SK-N-MC (cell line): Measurements from ENCODE around the gene RBM22.

Experiments used
- DNase-seq: peaks from one replicate; pipeline ENCODE4 v3.0.0-alpha.2; 2011; ENCODE audit warnings: low read depth, low spot score
- H3K27ac ChIP-seq: fragments of 200-600 bp; sonication (generic); 2 replicates; pipeline ENCODE4 v1.5.1; 2016; ENCODE audit warnings: mixed run types
- H3K36me3 ChIP-seq: fragments of 200-600 bp; sonication (generic); 2 replicates; pipeline ENCODE4 v1.6.1; 2017; ENCODE audit warnings: antibody characterized with exemption, low read length, mixed read lengths; ENCODE audit not compliant: insufficient read depth
- H3K4me3 ChIP-seq: fragments of 200-600 bp; sonication (generic); 2 replicates; pipeline ENCODE4 v1.5.1; 2016
- H3K9ac ChIP-seq: fragments of 200-600 bp; sonication (generic); 2 replicates; pipeline ENCODE4 v1.8.0; 2017; ENCODE audit warnings: mixed run types, mixed read lengths; ENCODE audit not compliant: insufficient read length
- H3K9me3 ChIP-seq: fragments of 200-600 bp; sonication (generic); 2 replicates; pipeline ENCODE4 v1.6.1; 2017; ENCODE audit warnings: low read depth, mild to moderate bottlenecking, antibody characterized with exemption, low read length, moderate library complexity, mixed read lengths
- EZH2 ChIP-seq: fragments of 200-600 bp; sonication (generic); IDR thresholded peaks from one replicate; pipeline ENCODE4 v1.6.1; 2017; ENCODE audit warnings: antibody characterized with exemption
- FOXP2 ChIP-seq: optimal IDR thresholded peaks from 2 replicates; pipeline ENCODE3; 2011; ENCODE audit warnings: mild to moderate bottlenecking, moderate library complexity; ENCODE audit not compliant: insufficient read depth; ENCODE audit errors: extremely low read length, control extremely low read depth
- POLR2AphosphoS5 ChIP-seq: IDR thresholded peaks from 2 replicates; pipeline ENCODE4 v1.6.1; 2012; ENCODE audit warnings: mild to moderate bottlenecking, low read depth, low read length, borderline replicate concordance

The RBM22 gene

DNA sequence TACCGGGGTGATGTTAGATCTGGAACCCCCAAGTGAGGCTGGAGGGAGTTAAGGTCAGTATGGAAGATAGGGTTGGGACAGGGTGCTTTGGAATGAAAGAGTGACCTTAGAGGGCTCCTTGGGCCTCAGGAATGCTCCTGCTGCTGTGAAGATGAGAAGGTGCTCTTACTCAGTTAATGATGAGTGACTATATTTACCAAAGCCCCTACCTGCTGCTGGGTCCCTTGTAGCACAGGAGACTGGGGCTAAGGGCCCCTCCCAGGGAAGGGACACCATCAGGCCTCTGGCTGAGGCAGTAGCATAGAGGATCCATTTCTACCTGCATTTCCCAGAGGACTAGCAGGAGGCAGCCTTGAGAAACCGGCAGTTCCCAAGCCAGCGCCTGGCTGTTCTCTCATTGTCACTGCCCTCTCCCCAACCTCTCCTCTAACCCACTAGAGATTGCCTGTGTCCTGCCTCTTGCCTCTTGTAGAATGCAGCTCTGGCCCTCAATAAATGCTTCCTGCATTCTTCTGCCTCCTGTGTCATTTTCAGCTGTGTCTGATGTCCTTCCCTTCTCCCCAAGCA is 42.1 kb downstream of the RBM22 start:
- H3K9ac ChIP-seq: no peak overlapping the region
- H3K4me3 ChIP-seq: no peak overlapping the region
- H3K36me3 ChIP-seq: no peaks in the 10 kb centered on the region
- no peak for DNase-seq
- TF ChIP-seq POLR2AphosphoS5 (no peak), FOXP2 (no peak), EZH2 (no peak)
- no peak overlapping the region for H3K27ac ChIP-seq
- H3K9me3 ChIP-seq: no peaks in the 10 kb centered on the region

DNA sequence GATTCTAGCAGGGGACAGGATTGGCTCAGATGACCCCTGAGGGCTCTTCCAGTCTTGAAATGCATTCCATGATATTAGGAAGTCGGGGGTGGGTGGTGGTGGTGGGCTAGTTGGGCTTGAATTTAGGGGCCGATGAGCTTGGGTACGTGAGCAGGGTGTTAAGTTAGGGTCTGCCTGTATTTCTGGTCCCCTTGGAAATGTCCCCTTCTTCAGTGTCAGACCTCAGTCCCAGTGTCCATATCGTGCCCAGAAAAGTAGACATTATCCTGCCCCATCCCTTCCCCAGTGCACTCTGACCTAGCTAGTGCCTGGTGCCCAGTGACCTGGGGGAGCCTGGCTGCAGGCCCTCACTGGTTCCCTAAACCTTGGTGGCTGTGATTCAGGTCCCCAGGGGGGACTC is 42.7 kb downstream of the RBM22 start:
- no peak for DNase-seq
- TF ChIP-seq EZH2 (no peak), FOXP2 (no peak), POLR2AphosphoS5 (no peak)
- H3K9ac ChIP-seq: no peak overlapping the region
- no peaks in the 10 kb centered on the region for H3K36me3 ChIP-seq
- H3K27ac ChIP-seq: no peak overlapping the region
- no peak overlapping the region for H3K4me3 ChIP-seq
- H3K9me3 ChIP-seq: no peaks in the 10 kb centered on the region

- no peak overlapping the region for H3K27ac ChIP-seq
- peak overlapping the region; percentile 81 for H3K9ac ChIP-seq
- no peaks in the 10 kb centered on the region for H3K36me3 ChIP-seq
- peak overlapping the region; percentile 86 for H3K4me3 ChIP-seq
- TF ChIP-seq POLR2AphosphoS5 (peak; percentile 82), FOXP2 (no peak)
- H3K9me3 ChIP-seq: no peaks in the 10 kb centered on the region
- no peak for DNase-seq
These were observed 44.4 kb downstream of the RBM22 start for GRCh38 chr5:150656191-150657132.

DNA sequence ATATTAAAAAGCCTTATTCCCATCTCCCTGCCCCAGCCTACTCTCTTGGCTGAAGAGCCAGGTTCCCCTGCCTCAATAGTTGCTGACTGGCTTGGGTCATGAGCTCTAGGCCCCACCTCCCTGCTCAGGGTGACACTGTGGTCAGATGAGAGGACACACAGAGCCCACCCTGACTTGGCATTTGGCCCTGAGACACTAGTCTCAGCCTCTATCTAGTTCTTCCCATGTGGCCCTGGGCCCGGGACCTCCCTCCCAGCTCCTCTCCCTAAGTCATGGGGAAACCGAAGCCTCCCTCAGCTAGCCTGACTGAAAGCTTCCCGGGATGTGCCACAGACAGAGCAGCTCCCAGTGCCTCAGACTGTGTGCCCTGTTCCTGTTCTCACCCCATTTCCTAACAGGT is 45.6 kb downstream of the RBM22 start:
- no peak overlapping the region for H3K4me3 ChIP-seq
- no peaks in the 10 kb centered on the region for H3K9me3 ChIP-seq
- no peak for DNase-seq
- no peak overlapping the region for H3K9ac ChIP-seq
- no peak for TF ChIP-seq POLR2AphosphoS5
- no peak for TF ChIP-seq EZH2
- TF ChIP-seq FOXP2: no peak
- no peaks in the 10 kb centered on the region; the same call in 1 of the 2 replicates for H3K36me3 ChIP-seq
- H3K27ac ChIP-seq: no peak overlapping the region

GRCh38 chr5:150653762-150654556 is 46.9 kb downstream of the RBM22 start:
- no peak for TF ChIP-seq EZH2
- TF ChIP-seq FOXP2: no peak
- no peak for TF ChIP-seq POLR2AphosphoS5
- H3K4me3 ChIP-seq: no peak overlapping the region
- no peak overlapping the region for H3K9ac ChIP-seq
- DNase-seq: no peak
- no peaks in the 10 kb centered on the region; the same call in 1 of the 2 replicates for H3K36me3 ChIP-seq
- H3K9me3 ChIP-seq: no peaks in the 10 kb centered on the region
- H3K27ac ChIP-seq: no peak overlapping the region

DNA sequence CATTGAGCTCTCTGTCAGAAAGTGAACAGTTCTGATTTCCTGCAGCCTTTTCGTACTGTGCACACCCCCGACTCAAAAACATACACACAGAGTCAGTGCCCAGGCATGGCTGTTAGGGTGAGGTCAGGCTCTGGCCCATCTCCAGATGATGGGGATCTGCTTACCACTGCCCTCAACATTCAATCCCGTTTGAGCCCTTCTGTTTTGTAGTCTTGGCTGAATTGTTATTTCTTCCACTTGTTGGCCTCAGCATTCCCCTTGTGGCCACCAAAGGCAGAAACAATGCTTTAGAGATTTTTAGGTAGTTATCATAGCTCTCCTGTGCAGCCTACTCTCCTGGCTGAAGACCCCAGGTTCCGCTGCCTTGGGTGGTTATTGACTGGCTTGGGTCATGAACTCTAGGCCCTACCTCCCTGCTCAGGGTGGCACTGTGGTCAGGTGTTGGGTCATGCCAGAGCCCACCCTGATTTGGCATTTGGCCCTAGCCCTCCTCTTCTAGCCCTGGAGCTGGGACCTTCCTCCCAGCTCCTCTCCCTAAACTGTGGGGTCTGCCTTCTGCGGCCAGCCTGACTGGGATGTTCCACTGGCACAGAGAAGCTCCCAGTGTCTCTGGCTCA is 47.6 kb downstream of the RBM22 start:
- Histone ChIP-seq H3K9ac (no peak overlapping the region), H3K4me3 (no peak overlapping the region), H3K9me3 (no peaks in the 10 kb centered on the region), H3K36me3 (no peaks in the 10 kb centered on the region; the same call in 1 of the 2 replicates), H3K27ac (no peak overlapping the region)
- no peak for TF ChIP-seq FOXP2
- no peak for TF ChIP-seq EZH2
- TF ChIP-seq POLR2AphosphoS5: no peak
- no peak for DNase-seq

DNA sequence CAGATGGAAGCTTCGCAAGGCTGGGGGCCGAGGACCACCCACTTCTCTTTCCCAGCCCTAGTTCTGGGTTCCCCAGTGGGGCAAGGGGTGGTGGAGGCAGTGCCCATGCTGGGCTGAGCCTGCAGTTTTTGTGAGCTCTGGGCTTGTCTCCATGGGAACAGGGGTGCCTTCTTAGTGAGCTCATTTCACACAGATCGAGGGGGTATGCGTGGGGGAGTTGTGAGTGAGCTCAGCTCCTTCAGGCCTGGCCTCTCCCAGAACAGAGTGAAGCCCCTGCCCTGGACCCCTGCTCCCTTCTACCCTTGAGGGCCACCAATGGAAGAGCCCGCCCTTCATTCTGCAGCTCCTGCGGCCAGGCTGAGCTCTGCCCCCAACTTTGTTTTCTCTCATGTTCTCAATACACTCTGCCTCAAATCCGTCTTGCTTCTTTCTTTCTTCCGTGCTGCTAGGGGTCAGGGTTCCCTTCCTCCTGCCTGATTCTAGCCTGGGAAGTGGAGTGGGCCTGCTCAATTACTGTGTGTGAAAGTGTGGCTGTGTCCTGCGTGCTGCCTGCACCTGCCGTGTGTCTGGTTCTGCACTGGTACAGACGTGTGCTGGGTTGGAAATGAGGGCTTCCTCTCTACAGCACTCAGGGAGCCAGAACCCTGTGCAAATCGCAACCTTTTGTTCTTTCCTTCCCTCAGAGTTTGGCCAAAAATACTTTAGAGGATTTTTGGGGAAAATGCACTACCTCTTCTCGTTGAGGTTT is 48.8 kb downstream of the RBM22 start:
- Histone ChIP-seq H3K9me3 (no peaks in the 10 kb centered on the region), H3K36me3 (no peaks in the 10 kb centered on the region; the same call in 1 of the 2 replicates), H3K4me3 (no peak overlapping the region), H3K9ac (no peak overlapping the region), H3K27ac (no peak overlapping the region)
- no peak for TF ChIP-seq FOXP2
- no peak for TF ChIP-seq POLR2AphosphoS5
- no peak for TF ChIP-seq EZH2
- DNase-seq: no peak

GRCh38 chr5:150651382-150651781 is 49.5 kb downstream of the RBM22 start:
- Histone ChIP-seq H3K4me3 (no peak overlapping the region), H3K36me3 (no peaks in the 10 kb centered on the region; the same call in 1 of the 2 replicates), H3K9ac (no peak overlapping the region), H3K27ac (0 out of 2 replicates have a peak overlapping the region, but pooled peaks have one; percentile 30), H3K9me3 (no peaks in the 10 kb centered on the region)
- DNase-seq: no peak
- TF ChIP-seq EZH2 (no peak), POLR2AphosphoS5 (no peak), FOXP2 (no peak)
